HepG2 (cell line): ENCODE measurements around the gene MAP3K5. TPM values are rescaled to one million over a fixed set of nuclear protein-coding genes. Genes with fewer than 3 reads are reported as not detected.

Source experiments
- ATAC-seq: fragments of 200-7000 bp; cut with Tn5 transposase; 3 replicates; pipeline ENCODE4 v1.9.1; 2020; ENCODE audit warnings: mild to moderate bottlenecking, moderate library complexity
- BruUV-seq: library from RNA; stranded (reverse); fragments of 400-500 nt; replicated peaks from 2 replicates; lab custom pipeline; 2021; lab: Mats Ljungman, UMichigan
- CTCF ChIA-PET: fragments of 300-600 bp; formaldehyde crosslinking; extraction: SDS; loops from one replicate; lab custom pipeline; 2021; ENCODE audit warnings: low total read pairs, inconsistent platforms, low intra/inter-chr PET ratio; lab: Yijun Ruan, JAX
- POLR2A ChIA-PET: fragments of 350-600 bp; sonication (Branson Sonifier 250); formaldehyde crosslinking; loops from one replicate; lab custom pipeline; 2020; ENCODE audit warnings: antibody characterized with exemption, inconsistent platforms; lab: Yijun Ruan, JAX
- DNase-seq: peaks from one replicate; pipeline ENCODE4 v3.0.0-alpha.2; 2015; ENCODE audit warnings: low spot score
- FAIRE-seq: peaks from 3 replicates; lab custom pipeline; 2011; peaks lifted over from hg19 to GRCh38; lab: Jason Lieb, UNC
- H2AFZ ChIP-seq: one replicate; pipeline ENCODE4 v1.6.1; 2011; ENCODE audit warnings: low read length, inconsistent platforms
- H3K27ac ChIP-seq: fragments of 300-600 bp; 3 replicates; pipeline ENCODE4 v1.8.0; 2011; ENCODE audit warnings: mixed run types, mild to moderate bottlenecking, mixed read lengths, low read length, inconsistent platforms; ENCODE audit not compliant: insufficient read depth; ENCODE audit errors: extremely low read length
- H3K27me3 ChIP-seq, 2 experiments: fragments of 200-600 bp in 1 of 2; 2 replicates in 1 of 2; 3 replicates in 1 of 2; pipeline versions ENCODE4 v1.6.0 to v1.8.0; 2011; ENCODE audit warnings: low read length in 2 of 2, mild to moderate bottlenecking in 2 of 2, moderate library complexity in 2 of 2, inconsistent platforms in 1 of 2; ENCODE audit not compliant: insufficient read depth in 2 of 2, control insufficient read depth in 1 of 2
- H3K36me3 ChIP-seq, 2 experiments: fragments of 200-600 bp in 1 of 2; replicated peaks in 1 of 2; 2 replicates in 1 of 2; 3 replicates in 1 of 2; pipeline versions ENCODE4 v1.5.1 to v1.8.0; 2011; ENCODE audit warnings: low read length in 2 of 2, inconsistent platforms in 1 of 2; ENCODE audit not compliant: insufficient read depth in 2 of 2, control insufficient read depth in 1 of 2
- H3K4me1 ChIP-seq: 2 replicates; pipeline ENCODE4 v1.5.1; 2012; ENCODE audit warnings: low read length, inconsistent platforms; ENCODE audit not compliant: insufficient read depth
- H3K4me2 ChIP-seq: 2 replicates; pipeline ENCODE4 v1.6.0; 2011; ENCODE audit warnings: low read depth, low read length, inconsistent platforms
- H3K4me3 ChIP-seq, 3 experiments: fragments of 200-600 bp in 1 of 3; sonication (generic), shearing (Covaris generic) in 1 of 3; replicated peaks in 1 of 3; 2 replicates each; pipeline ENCODE4 v1.5.1; 2011 to 2016; ENCODE audit warnings: low read length in 3 of 3, inconsistent platforms in 2 of 3, low read depth in 2 of 3, mild to moderate bottlenecking in 2 of 3, control low read depth in 1 of 3, mixed read lengths in 1 of 3; ENCODE audit not compliant: insufficient read depth in 1 of 3
- H3K79me2 ChIP-seq: one replicate; pipeline ENCODE4 v1.6.1; 2011; ENCODE audit warnings: low read length, inconsistent platforms; ENCODE audit not compliant: insufficient read depth
- H3K9ac ChIP-seq: 2 replicates; pipeline ENCODE4 v1.6.0; 2011; ENCODE audit warnings: mild to moderate bottlenecking, low read depth, low read length, inconsistent platforms; ENCODE audit not compliant: insufficient read depth
- H3K9me3 ChIP-seq: 2 replicates; pipeline ENCODE4 v1.5.1; 2012; ENCODE audit warnings: mild to moderate bottlenecking, low read length
- H4K20me1 ChIP-seq: 2 replicates; pipeline ENCODE4 v1.6.0; 2011; ENCODE audit warnings: inconsistent platforms, mild to moderate bottlenecking, low read length, moderate library complexity; ENCODE audit not compliant: insufficient read depth
- EP300 ChIP-seq, 3 experiments: sonication (generic) in 1 of 3; formaldehyde crosslinking in 1 of 3; IDR thresholded peaks; 2 replicates each; pipeline versions ENCODE4 v1.5.1 to v1.6.1; 2011 to 2020; ENCODE audit warnings: low read depth in 2 of 3, low read length in 2 of 3, borderline replicate concordance in 1 of 3, improper control_type of control experiment in 1 of 3, mild to moderate bottlenecking in 1 of 3, missing genetic modification reagents in 1 of 3, moderate library complexity in 1 of 3
- FOSL2 ChIP-seq: sonication (generic); formaldehyde crosslinking; IDR thresholded peaks from 2 replicates; pipeline ENCODE4 v1.4.0; 2020; ENCODE audit warnings: missing genetic modification reagents
- FOXM1 ChIP-seq: sonication (generic); formaldehyde crosslinking; IDR thresholded peaks from 2 replicates; pipeline ENCODE4 v1.5.0; 2020; ENCODE audit warnings: missing genetic modification reagents
- HCFC1 ChIP-seq: fragments of 150-350 bp; IDR thresholded peaks from 2 replicates; pipeline ENCODE4 v1.6.1; 2014; ENCODE audit warnings: low read depth, low read length
- JDP2 ChIP-seq: sonication (generic); formaldehyde crosslinking; IDR thresholded peaks from 2 replicates; pipeline ENCODE4 v1.8.1; 2022; ENCODE audit warnings: missing genetic modification reagents, borderline replicate concordance
- MLLT10 ChIP-seq: sonication (generic); formaldehyde crosslinking; IDR thresholded peaks from 2 replicates; pipeline ENCODE4 v1.4.0; 2020; ENCODE audit warnings: missing genetic modification reagents
- MYC ChIP-seq: sonication (generic); formaldehyde crosslinking; IDR thresholded peaks from 2 replicates; pipeline ENCODE4 v1.9.0; 2021; ENCODE audit warnings: missing genetic modification reagents, borderline replicate concordance
- NCOR1 ChIP-seq: fragments of 200-600 bp; sonication (generic); IDR thresholded peaks from 2 replicates; pipeline ENCODE4 v1.7.0; 2017; ENCODE audit warnings: antibody characterized with exemption, low read length, borderline replicate concordance
- RXRB ChIP-seq: IDR thresholded peaks from 2 replicates; pipeline ENCODE4 v1.6.1; 2016; ENCODE audit warnings: borderline replicate concordance, missing genetic modification reagents, missing compliant biosample characterization
- TAF1 ChIP-seq: sonication (generic); formaldehyde crosslinking; IDR thresholded peaks from 2 replicates; pipeline ENCODE4 v1.4.0; 2020; ENCODE audit warnings: missing genetic modification reagents
- TBP ChIP-seq: sonication (generic); formaldehyde crosslinking; IDR thresholded peaks from 2 replicates; pipeline ENCODE4 v1.5.0; 2020; ENCODE audit warnings: missing genetic modification reagents
- ZNF224 ChIP-seq: sonication (generic); formaldehyde crosslinking; IDR thresholded peaks from 2 replicates; pipeline ENCODE4 v1.5.0; 2020; ENCODE audit warnings: mild to moderate bottlenecking, missing genetic modification reagents
- ZNF34 ChIP-seq: sonication (generic); formaldehyde crosslinking; IDR thresholded peaks from 2 replicates; pipeline ENCODE4 v1.4.0; 2020; ENCODE audit warnings: mild to moderate bottlenecking, missing genetic modification reagents, borderline replicate concordance
- ZNF451 ChIP-seq: sonication (generic); formaldehyde crosslinking; IDR thresholded peaks from 2 replicates; pipeline ENCODE4 v1.5.0; 2020; ENCODE audit warnings: mild to moderate bottlenecking, missing genetic modification reagents
- ZNF619 ChIP-seq: sonication (generic); formaldehyde crosslinking; IDR thresholded peaks from 2 replicates; pipeline ENCODE4 v1.4.0; 2020; ENCODE audit warnings: mild to moderate bottlenecking, missing genetic modification reagents
- in situ Hi-C: cut with HindIII; loops from 2 replicates; pipeline ENCODE4 v1.10.0; 2017; ENCODE audit warnings: low pct_unique_long_range_greater_than_20kb; ENCODE audit not compliant: extremely low pct_ligation_motif_present
- intact Hi-C: fragments of 100-400 bp; cut with micrococcal nuclease; formaldehyde crosslinking; loops from one replicate; pipeline ENCODE4 v1.10.0; 2022; ENCODE audit not compliant: unreplicated experiment
- polyA plus RNA-seq, 8 experiments: library from polyadenylated mRNA; depleted of rRNA in 3 of 8; stranded (reverse) in 7 of 8; unstranded in 1 of 8; fragments of >200 nt; fragmentation: Illumina TruSeq in 4 of 8; extraction: Trizol in 4 of 8; gene quantifications; 2 replicates each; pipeline versions ENCODE4 v1.2.1 to v1.2.3, GENCODE V29; 2011 to 2016; ENCODE audit warnings: low read depth in 4 of 8, missing spikeins in 1 of 8, mixed read lengths in 1 of 8; ENCODE audit not compliant: insufficient read depth in 1 of 8
- total RNA-seq, 5 experiments: library from RNA; depleted of rRNA; stranded (reverse); fragments of >200 nt; fragmentation: Illumina TruSeq; extraction: Trizol; gene quantifications; 2 replicates each; pipeline ENCODE4 v1.2.3, GENCODE V29; 2016; ENCODE audit warnings: low read depth in 1 of 5

The MAP3K5 gene
- total and polyA plus RNA-seq, 2 of the 13 experiments (the other 11 are each of a cell fraction or from before 2014, with no cell fraction given): not detected

DNA sequence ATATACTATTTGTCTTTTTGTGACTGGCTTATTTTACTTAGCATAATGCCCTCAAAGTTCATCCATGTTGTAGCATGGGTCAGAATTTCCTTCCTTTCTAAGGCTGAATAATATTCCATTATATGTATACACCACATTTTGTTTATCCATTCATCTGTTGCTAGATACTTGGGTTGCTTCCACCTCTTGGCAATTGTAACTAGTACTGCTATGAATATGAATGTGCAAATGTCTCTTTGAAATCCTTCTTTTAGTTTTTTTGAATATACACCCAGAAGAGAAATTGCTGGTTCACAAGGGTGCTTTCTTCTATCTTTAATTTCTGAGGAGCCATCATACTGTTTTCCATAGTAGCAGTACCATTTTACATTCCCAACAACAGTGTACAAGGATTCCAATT, 220.8 kb downstream of the MAP3K5 start:
- no peaks in the 10 kb centered on the region for H4K20me1 ChIP-seq
- no peaks in the 10 kb centered on the region for H3K79me2 ChIP-seq
- H3K4me2 ChIP-seq: no peak overlapping the region
- no peak overlapping the region for H3K4me3 ChIP-seq
- H2AFZ ChIP-seq: no peak overlapping the region
- POLR2A ChIA-PET: no interaction called here
- H3K36me3 ChIP-seq: no peaks in the 10 kb centered on the region
- H3K4me1 ChIP-seq: no peaks in the 10 kb centered on the region
- H3K9me3 ChIP-seq: peaks cover 16% of the 10 kb centered on the region; the same call in 1 of the 2 replicates
- intact Hi-C loops: no loop called here
- no peak for TF ChIP-seq ZNF619 (CRISPR knock-in tag)
- TF ChIP-seq FOSL2 (CRISPR knock-in tag): no peak
- no peak for TF ChIP-seq EP300 (IDR thresholded peaks at IDR 0.05; ENCODE audit: low read depth in 2 of 2, low read length in 2 of 2)
- TF ChIP-seq EP300 (CRISPR knock-in tag; IDR thresholded peaks at IDR 0.05; ENCODE audit: borderline replicate concordance): no peak
- no peak for TF ChIP-seq NCOR1
- no peak for TF ChIP-seq ZNF451 (CRISPR knock-in tag)
- TF ChIP-seq RXRB: no peak
- TF ChIP-seq HCFC1: no peak
- no peak for TF ChIP-seq TAF1 (CRISPR knock-in tag)
- no peak for TF ChIP-seq ZNF34 (CRISPR knock-in tag)
- TF ChIP-seq JDP2 (CRISPR knock-in tag): no peak
- no peak for TF ChIP-seq FOXM1 (CRISPR knock-in tag)
- no peak for TF ChIP-seq TBP (CRISPR knock-in tag)
- no peak for TF ChIP-seq MLLT10 (CRISPR knock-in tag)
- no peak for TF ChIP-seq MYC (CRISPR knock-in tag)
- TF ChIP-seq ZNF224 (CRISPR knock-in tag): no peak
- TF ChIP-seq, all 625 proteins: peak for 0
- Histone ChIP-seq H3K27ac (no peak overlapping the region), H3K27me3 (no peaks in the 10 kb centered on the region), H3K9ac (no peak overlapping the region)
- ATAC-seq (no peak), DNase-seq (no peak), FAIRE-seq (no peak)
- no TSS peak for BruUV-seq
- in situ Hi-C loops: no loop called here
- CTCF ChIA-PET: no interaction called here
